COLO668 (cell line): ENCODE results near the gene TECPR2.

ENCODE experiments used
- DNase-seq: peaks from one replicate; lab custom pipeline; 2025; ENCODE audit not compliant: unreplicated experiment; lab: John Stamatoyannopoulos, UW

The TECPR2 gene

GRCh38 chr14:102492531-102492910 is 129.8 kb downstream of the TECPR2 start:
- no peak for DNase-seq

GRCh38 chr14:102493096-102493495 is 130.4 kb downstream of the TECPR2 start:
- no peak for DNase-seq

GRCh38 chr14:102493585-102493984 is 130.8 kb downstream of the TECPR2 start:
- no peak for DNase-seq

- no peak for DNase-seq
These were observed 133.0 kb downstream of the TECPR2 start for GRCh38 chr14:102495491-102496330.

- no peak for DNase-seq
These were observed 133.6 kb downstream of the TECPR2 start for GRCh38 chr14:102496331-102496691.

GRCh38 chr14:102496958-102497744 is 134.4 kb downstream of the TECPR2 start:
- DNase-seq: no peak

GRCh38 chr14:102497998-102498677 is 135.4 kb downstream of the TECPR2 start:
- no peak for DNase-seq

GRCh38 chr14:102498678-102499265 is 136.0 kb downstream of the TECPR2 start:
- DNase-seq: no peak

GRCh38 chr14:102499401-102500157 is 136.8 kb downstream of the TECPR2 start:
- DNase-seq: no peak

GRCh38 chr14:102500158-102500662 is 137.5 kb downstream of the TECPR2 start:
- no peak for DNase-seq

GRCh38 chr14:102500713-102501112 is 138.0 kb downstream of the TECPR2 start:
- DNase-seq: no peak

- DNase-seq: no peak
These were observed 139.1 kb downstream of the TECPR2 start for GRCh38 chr14:102501751-102502315.

GRCh38 chr14:102502571-102502970 is 139.8 kb downstream of the TECPR2 start:
- no peak for DNase-seq

GRCh38 chr14:102503641-102504327 is 141.0 kb downstream of the TECPR2 start:
- DNase-seq: no peak

GRCh38 chr14:102504328-102504999 is 141.7 kb downstream of the TECPR2 start:
- no peak for DNase-seq

GRCh38 chr14:102505000-102505619 is 142.4 kb downstream of the TECPR2 start:
- DNase-seq: no peak

- no peak for DNase-seq
These were observed 143.3 kb downstream of the TECPR2 start for GRCh38 chr14:102505775-102506625.

- no peak for DNase-seq
These were observed 143.8 kb downstream of the TECPR2 start for GRCh38 chr14:102506626-102506925.
